ENCODE results near the gene XAGE1B.
"Not testable (repeated sequence)": the region's sequence is repeated elsewhere in the genome, so short reads cannot be mapped to it uniquely, and the experiment has no call there.

Gene XAGE1B

DNA sequence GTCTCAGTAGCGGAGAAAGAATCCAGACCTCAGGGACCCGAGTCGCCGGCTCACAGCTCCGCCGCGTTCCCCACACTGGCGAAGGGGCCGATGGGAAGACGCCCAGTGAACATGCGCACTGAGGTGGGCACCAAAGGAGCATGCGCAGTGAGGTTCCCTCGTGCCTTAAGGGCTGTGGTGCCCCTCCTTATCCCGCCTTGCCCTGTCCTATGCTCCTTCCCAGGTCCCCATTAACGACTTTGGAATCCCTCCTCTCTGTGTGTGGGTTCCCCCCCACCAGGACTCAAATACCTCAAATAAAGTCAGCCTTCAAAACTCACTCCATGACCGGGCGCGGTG, at the start of gene XAGE1B:
TSS of gene XAGE1B (minus strand) at position 77 of the 339 bp plus-strand sequence. CDS start 1,536 bp downstream, outside the sequence.
- not testable (repeated sequence) for H3K9ac ChIP-seq, H3K27ac ChIP-seq, H3K79me2 ChIP-seq

GRCh38 chrX:52563105-52563504, 46.2 kb upstream of the XAGE1B start:
- Histone ChIP-seq H3K27ac (no peak overlapping the region), H3K36me3 (ENCODE audit: control insufficient read depth, insufficient read depth, low read length) (no peaks in the 10 kb centered on the region), H3K4me3 (ENCODE audit: low read depth, low read length) (no peak overlapping the region), H3K27me3 (ENCODE audit: control insufficient read depth, insufficient read depth, low read length) (no peaks in the 10 kb centered on the region), H3K4me1 (no peaks in the 10 kb centered on the region), H3K79me2 (no peaks in the 10 kb centered on the region), H3K9ac (no peak overlapping the region), H2AFZ (no peak overlapping the region), H3K4me2 (ENCODE audit: low read length) (no peak overlapping the region), H3K9me3 (ENCODE audit: control insufficient read depth, low read length) (no peaks in the 10 kb centered on the region)
- TF ChIP-seq, protein P1, sequence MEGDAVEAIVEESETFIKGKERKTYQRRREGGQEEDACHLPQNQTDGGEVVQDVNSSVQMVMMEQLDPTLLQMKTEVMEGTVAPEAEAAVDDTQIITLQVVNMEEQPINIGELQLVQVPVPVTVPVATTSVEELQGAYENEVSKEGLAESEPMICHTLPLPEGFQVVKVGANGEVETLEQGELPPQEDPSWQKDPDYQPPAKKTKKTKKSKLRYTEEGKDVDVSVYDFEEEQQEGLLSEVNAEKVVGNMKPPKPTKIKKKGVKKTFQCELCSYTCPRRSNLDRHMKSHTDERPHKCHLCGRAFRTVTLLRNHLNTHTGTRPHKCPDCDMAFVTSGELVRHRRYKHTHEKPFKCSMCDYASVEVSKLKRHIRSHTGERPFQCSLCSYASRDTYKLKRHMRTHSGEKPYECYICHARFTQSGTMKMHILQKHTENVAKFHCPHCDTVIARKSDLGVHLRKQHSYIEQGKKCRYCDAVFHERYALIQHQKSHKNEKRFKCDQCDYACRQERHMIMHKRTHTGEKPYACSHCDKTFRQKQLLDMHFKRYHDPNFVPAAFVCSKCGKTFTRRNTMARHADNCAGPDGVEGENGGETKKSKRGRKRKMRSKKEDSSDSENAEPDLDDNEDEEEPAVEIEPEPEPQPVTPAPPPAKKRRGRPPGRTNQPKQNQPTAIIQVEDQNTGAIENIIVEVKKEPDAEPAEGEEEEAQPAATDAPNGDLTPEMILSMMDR (IDR thresholded peaks at IDR 0.05): no peak

More for the DNA sequence above, at the start of gene XAGE1B:
- H2AFZ ChIP-seq; H3K4me2 ChIP-seq (ENCODE audit: low read length); H3K27me3 ChIP-seq (ENCODE audit: control insufficient read depth, insufficient read depth, low read length); H3K36me3 ChIP-seq (ENCODE audit: control insufficient read depth, insufficient read depth, low read length); H3K4me3 ChIP-seq (ENCODE audit: low read depth, low read length); H3K4me1 ChIP-seq; H3K9me3 ChIP-seq (ENCODE audit: control insufficient read depth, low read length): not testable (repeated sequence)

GRCh38 chrX:52558140-52558539, 41.3 kb upstream of the XAGE1B start:
- Histone ChIP-seq H3K79me2 (no peaks in the 10 kb centered on the region), H3K4me3 (ENCODE audit: low read depth, low read length) (no peak overlapping the region), H3K9me3 (ENCODE audit: control insufficient read depth, low read length) (no peaks in the 10 kb centered on the region), H3K9ac (no peak overlapping the region), H3K27me3 (ENCODE audit: control insufficient read depth, insufficient read depth, low read length) (no peaks in the 10 kb centered on the region), H3K4me2 (ENCODE audit: low read length) (no peak overlapping the region), H3K27ac (no peak overlapping the region), H3K4me1 (no peaks in the 10 kb centered on the region), H2AFZ (no peak overlapping the region), H3K36me3 (ENCODE audit: control insufficient read depth, insufficient read depth, low read length) (no peaks in the 10 kb centered on the region)
- TF ChIP-seq, protein P1 (IDR thresholded peaks at IDR 0.05): no peak

GRCh38 chrX:52556741-52557140, 39.9 kb upstream of the XAGE1B start:
- no peaks in the 10 kb centered on the region for H3K27me3 ChIP-seq (ENCODE audit: control insufficient read depth, insufficient read depth, low read length)

GRCh38 chrX:52553995-52554642, 37.3 kb upstream of the XAGE1B start:
- Histone ChIP-seq H3K4me1 (no peaks in the 10 kb centered on the region), H3K9ac (no peak overlapping the region), H2AFZ (no peak overlapping the region), H3K27ac (no peak overlapping the region), H3K4me2 (ENCODE audit: low read length) (no peak overlapping the region), H3K27me3 (ENCODE audit: control insufficient read depth, insufficient read depth, low read length) (no peaks in the 10 kb centered on the region), H3K4me3 (ENCODE audit: low read depth, low read length) (no peak overlapping the region), H3K36me3 (ENCODE audit: control insufficient read depth, insufficient read depth, low read length) (no peaks in the 10 kb centered on the region), H3K9me3 (ENCODE audit: control insufficient read depth, low read length) (no peaks in the 10 kb centered on the region), H3K79me2 (no peaks in the 10 kb centered on the region)
- TF ChIP-seq, protein P1 (IDR thresholded peaks at IDR 0.05): no peak

More at GRCh38 chrX:52556741-52557140, 39.9 kb upstream of the XAGE1B start:
- no peaks in the 10 kb centered on the region for H3K79me2 ChIP-seq
- no peaks in the 10 kb centered on the region for H3K4me1 ChIP-seq
- no peak overlapping the region for H2AFZ ChIP-seq
- no peaks in the 10 kb centered on the region for H3K36me3 ChIP-seq (ENCODE audit: control insufficient read depth, insufficient read depth, low read length)
- H3K9ac ChIP-seq: no peak overlapping the region
- H3K27ac ChIP-seq: no peak overlapping the region
- TF ChIP-seq, protein P1 (IDR thresholded peaks at IDR 0.05): no peak
- H3K4me2 ChIP-seq (ENCODE audit: low read length): no peak overlapping the region
- H3K4me3 ChIP-seq (ENCODE audit: low read depth, low read length): no peak overlapping the region
- H3K9me3 ChIP-seq (ENCODE audit: control insufficient read depth, low read length): no peaks in the 10 kb centered on the region

- H3K4me1 ChIP-seq; H3K9ac ChIP-seq; H3K27me3 ChIP-seq (ENCODE audit: control insufficient read depth, insufficient read depth, low read length); H3K36me3 ChIP-seq (ENCODE audit: control insufficient read depth, insufficient read depth, low read length); H3K4me2 ChIP-seq (ENCODE audit: low read length); H2AFZ ChIP-seq; H3K9me3 ChIP-seq (ENCODE audit: control insufficient read depth, low read length); H3K27ac ChIP-seq; H3K4me3 ChIP-seq (ENCODE audit: low read depth, low read length); H3K79me2 ChIP-seq: not testable (repeated sequence)
These were observed 31.9 kb upstream of the XAGE1B start for GRCh38 chrX:52548769-52549168.
